Measurements from ENCODE around the gene CENPK. TPM values are rescaled to one million over a fixed set of nuclear protein-coding genes. Genes with fewer than 3 reads are reported as not detected.

CENPK gene
- total and polyA plus RNA-seq, 3 experiments from 2014 or later, result 27.3 to 67.6 (median 65.4) TPM

- POLR2A ChIA-PET, result no interaction called here
These were observed 88.7 kb downstream of the CENPK start for GRCh38 chr5:65474130-65474711.

DNA sequence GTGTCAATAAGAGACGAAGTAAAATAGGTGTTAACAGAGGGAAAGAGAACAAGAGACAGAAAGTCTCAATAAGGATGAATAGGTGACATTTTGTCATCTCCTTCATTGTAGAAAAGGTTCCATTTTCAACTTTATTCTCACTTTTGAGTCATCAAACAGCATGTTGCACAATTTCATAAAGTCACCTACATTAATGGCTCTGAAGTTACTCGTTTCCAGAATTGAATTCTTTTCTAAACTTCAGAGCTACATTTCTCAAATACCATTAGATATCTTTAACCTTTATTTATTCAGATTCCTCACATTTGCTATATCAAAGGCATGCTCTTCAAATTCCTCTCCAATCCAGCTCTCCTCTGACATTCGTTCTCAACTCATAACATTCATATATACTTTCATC, 94.3 kb downstream of the CENPK start:
- ChIA-PET POLR2A (no interaction called here), CTCF (no interaction called here)
- Mint-ChIP-seq H3K4me3 (no peak overlapping the region), H3K27ac (peak overlapping the region in 1 of 8 donors; percentile 20), H3K36me3 (no peaks in the 10 kb centered on the region), H3K4me1 (no peaks in the 10 kb centered on the region), H3K27me3 (no peaks in the 10 kb centered on the region), H3K9me3 (no peaks in the 10 kb centered on the region)
- H3K4me3 ChIP-seq (ENCODE audit: low read length), result no peak overlapping the region
- no peak for DNase-seq
- H3K36me3 ChIP-seq (ENCODE audit: insufficient read depth, low read length), result no peaks in the 10 kb centered on the region
- no peak overlapping the region for H3K27ac ChIP-seq (ENCODE audit: low read depth, low read length)
- H3K4me1 ChIP-seq (ENCODE audit: insufficient read depth, low read length), result no peaks in the 10 kb centered on the region
- no peaks in the 10 kb centered on the region for H3K9me3 ChIP-seq (ENCODE audit: low read length)
- H3K27me3 ChIP-seq (ENCODE audit: insufficient read depth, low read length, poor library complexity, severe bottlenecking), result no peaks in the 10 kb centered on the region

More at GRCh38 chr5:65474130-65474711, 88.7 kb downstream of the CENPK start:
- Mint-ChIP-seq H3K4me3 (no peak overlapping the region), H3K9me3 (no peaks in the 10 kb centered on the region), H3K36me3 (no peaks in the 10 kb centered on the region), H3K27me3 (no peaks in the 10 kb centered on the region), H3K4me1 (no peaks in the 10 kb centered on the region), H3K27ac (peak overlapping the region in 1 of 8 donors; percentile 15)
- Histone ChIP-seq H3K4me3 (ENCODE audit: low read length) (no peak overlapping the region), H3K9me3 (ENCODE audit: low read length) (no peaks in the 10 kb centered on the region), H3K36me3 (ENCODE audit: insufficient read depth, low read length) (no peaks in the 10 kb centered on the region), H3K27me3 (ENCODE audit: insufficient read depth, low read length, poor library complexity, severe bottlenecking) (no peaks in the 10 kb centered on the region), H3K27ac (ENCODE audit: low read depth, low read length) (no peak overlapping the region), H3K4me1 (ENCODE audit: insufficient read depth, low read length) (peaks cover under 1% of the 10 kb centered on the region)
- CTCF ChIA-PET, result no interaction called here
- DNase-seq, result no peak

Other genes starting within 250 kb of the CENPK start
- gene ADAMTS6, start 81.2 kb downstream of the CENPK start, total RNA-seq, result 1 to 10 TPM in 1 of 2 experiments, under 1 TPM in 1; 0.93 to 1.2 TPM
- gene ADAMTS6, start 81.2 kb downstream of the CENPK start, polyA plus RNA-seq, result 0.23 TPM
- gene PPWD1, start 128 bp upstream of the CENPK start, total RNA-seq, result 10 to 100 TPM; 46.4 to 50.5 TPM
- 34.8 TPM for gene PPWD1, start 128 bp upstream of the CENPK start, polyA plus RNA-seq
- 1 to 10 TPM; 7.8 to 9.8 TPM for gene TRIM23, start 61.2 kb upstream of the CENPK start, total RNA-seq
- gene TRIM23, start 61.2 kb upstream of the CENPK start, polyA plus RNA-seq, result 12.8 TPM
- 1 to 10 TPM; 8.2 to 8.5 TPM for gene SHLD3, start 61.9 kb upstream of the CENPK start, total RNA-seq
- 4.2 TPM for gene SHLD3, start 61.9 kb upstream of the CENPK start, polyA plus RNA-seq
- 10 to 100 TPM; 24.1 to 25.2 TPM for gene TRAPPC13, start 61.9 kb upstream of the CENPK start, total RNA-seq
- gene TRAPPC13, start 61.9 kb upstream of the CENPK start, polyA plus RNA-seq, result 15.7 TPM
- 10 to 100 TPM; 12.2 to 14.9 TPM for gene SGTB, start 158.9 kb upstream of the CENPK start, total RNA-seq
- gene SGTB, start 158.9 kb upstream of the CENPK start, polyA plus RNA-seq, result 16.3 TPM
- gene NLN, start 159.0 kb upstream of the CENPK start, total RNA-seq, result 10 to 100 TPM; 27.9 to 30.4 TPM
- gene NLN, start 159.0 kb upstream of the CENPK start, polyA plus RNA-seq, result 2.7 TPM

Data from CD8-positive, alpha-beta memory T cell (primary cell).